SK-N-SH (cell line): ENCODE results near the gene FRAS1. TPM values are rescaled to one million over a fixed set of nuclear protein-coding genes. Genes with fewer than 3 reads are reported as not detected.

ENCODE experiments used
- CTCF ChIA-PET: fragments of 300-600, 350-600 bp; formaldehyde crosslinking; extraction: SDS; loops from one replicate; lab custom pipeline; 2021; lab: Yijun Ruan, JAX
- POLR2A ChIA-PET: fragments of 350-600 bp; sonication (Branson Sonifier 250); formaldehyde crosslinking; extraction: SDS; loops from one replicate; lab custom pipeline; 2020; ENCODE audit warnings: antibody characterized with exemption, inconsistent platforms; lab: Yijun Ruan, JAX
- DNase-seq: peaks from one replicate; pipeline ENCODE4 v3.0.0; 2012
- H2AFZ ChIP-seq: fragments of 200-600 bp; sonication (generic); 2 replicates; pipeline ENCODE4 v1.8.1; 2016; ENCODE audit warnings: antibody characterized with exemption, mild to moderate bottlenecking, low read depth
- H3F3A ChIP-seq: fragments of 200-600 bp; sonication (generic); replicated peaks from 2 replicates; pipeline ENCODE3; 2016; ENCODE audit warnings: antibody characterized with exemption, mild to moderate bottlenecking; ENCODE audit not compliant: insufficient read depth
- H3K27ac ChIP-seq, 2 experiments: fragments of 200-500 bp in 1 of 2; fragments of 200-600 bp in 1 of 2; sonication (Bioruptor generic) in 1 of 2; sonication (generic), shearing (Covaris generic) in 1 of 2; 2 replicates each; pipeline versions ENCODE4 v1.5.1 to v1.6.1; 2014 to 2016; ENCODE audit warnings: low read depth in 2 of 2, inconsistent platforms in 1 of 2, low read length in 1 of 2, mild to moderate bottlenecking in 1 of 2, mixed read lengths in 1 of 2
- H3K27me3 ChIP-seq: fragments of 200-600 bp; sonication (generic), shearing (Covaris generic); 2 replicates; pipeline ENCODE4 v1.6.1; 2016; ENCODE audit warnings: mixed run types; ENCODE audit not compliant: insufficient read depth
- H3K36me3 ChIP-seq, 2 experiments: fragments of 200-500 bp in 1 of 2; fragments of 200-600 bp in 1 of 2; sonication (Bioruptor generic) in 1 of 2; sonication (generic) in 1 of 2; replicated peaks in 1 of 2; 2 replicates each; pipeline versions ENCODE3 to v1.5.1; 2014 to 2016; ENCODE audit warnings: low read length in 1 of 2, mild to moderate bottlenecking in 1 of 2; ENCODE audit not compliant: insufficient read depth in 2 of 2, control insufficient read depth in 1 of 2
- H3K4me1 ChIP-seq, 2 experiments: fragments of 200-500 bp in 1 of 2; fragments of 200-600 bp in 1 of 2; sonication (Bioruptor generic) in 1 of 2; sonication (generic), shearing (Covaris generic) in 1 of 2; 2 replicates each; pipeline versions ENCODE4 v1.5.1 to v1.6.1; 2014 to 2016; ENCODE audit warnings: low read depth in 1 of 2, low read length in 1 of 2, mixed run types in 1 of 2; ENCODE audit not compliant: insufficient read depth in 2 of 2, control insufficient read depth in 1 of 2
- H3K4me2 ChIP-seq: fragments of 200-600 bp; sonication (generic), shearing (Covaris generic); 2 replicates; pipeline ENCODE4 v1.6.1; 2017; ENCODE audit warnings: mixed run types
- H3K4me3 ChIP-seq, 2 experiments: fragments of 200-500 bp in 1 of 2; fragments of 200-600 bp in 1 of 2; sonication (Bioruptor generic) in 1 of 2; sonication (generic), shearing (Covaris generic) in 1 of 2; 2 replicates each; pipeline versions ENCODE4 v1.5.1 to v1.8.1; 2014 to 2016; ENCODE audit warnings: low read depth in 2 of 2, inconsistent platforms in 1 of 2, low read length in 1 of 2, mild to moderate bottlenecking in 1 of 2, mixed read lengths in 1 of 2, moderate library complexity in 1 of 2
- H3K79me2 ChIP-seq: fragments of 200-600 bp; sonication (generic); 2 replicates; pipeline ENCODE4 v1.8.1; 2017; ENCODE audit warnings: mild to moderate bottlenecking; ENCODE audit not compliant: insufficient read depth
- H3K9ac ChIP-seq: fragments of 200-600 bp; sonication (generic); 2 replicates; pipeline ENCODE4 v1.6.1; 2017; ENCODE audit warnings: mixed run types
- H3K9me2 ChIP-seq: fragments of 200-600 bp; sonication (generic); 2 replicates; pipeline ENCODE4 v1.6.1; 2017; ENCODE audit warnings: mixed run types
- H3K9me3 ChIP-seq: fragments of 200-600 bp; sonication (generic); 2 replicates; pipeline ENCODE4 v1.6.1; 2017; ENCODE audit warnings: mixed run types, mild to moderate bottlenecking, moderate library complexity
- H4K20me1 ChIP-seq: fragments of 200-600 bp; sonication (generic); 2 replicates; pipeline ENCODE4 v1.6.1; 2017; ENCODE audit warnings: mild to moderate bottlenecking, mixed run types; ENCODE audit not compliant: insufficient read depth
- CHD2 ChIP-seq: fragments of 150-350 bp; IDR thresholded peaks from 2 replicates; pipeline ENCODE4 v1.6.1; 2018; ENCODE audit warnings: low read length; ENCODE audit not compliant: partially characterized antibody
- CTCF ChIP-seq: fragments of 200-600 bp; sonication (generic); IDR thresholded peaks from 2 replicates; pipeline ENCODE4 v1.6.1; 2017; ENCODE audit warnings: antibody characterized with exemption, mild to moderate bottlenecking, moderate library complexity
- FOXM1 ChIP-seq: IDR thresholded peaks from 2 replicates; pipeline ENCODE4 v1.4.0; 2012; ENCODE audit warnings: low read depth, mild to moderate bottlenecking
- GATA2 ChIP-seq: sonication (generic); formaldehyde crosslinking; IDR thresholded peaks from 2 replicates; pipeline ENCODE4 v1.5.0; 2020; ENCODE audit warnings: mild to moderate bottlenecking, missing genetic modification reagents
- IRF3 ChIP-seq: fragments of 150-350 bp; IDR thresholded peaks from 2 replicates; pipeline ENCODE4 v1.6.1; 2016; ENCODE audit warnings: mild to moderate bottlenecking, low read depth, low read length
- MXI1 ChIP-seq: IDR thresholded peaks from 2 replicates; pipeline ENCODE4 v1.6.1; 2012; ENCODE audit warnings: mild to moderate bottlenecking, low read depth, low read length, improper control_type of control experiment
- POLR2AphosphoS5 ChIP-seq: IDR thresholded peaks from 2 replicates; pipeline ENCODE4 v1.6.1; 2012; ENCODE audit warnings: low read depth, low read length
- SIN3A ChIP-seq: IDR thresholded peaks from 2 replicates; pipeline ENCODE4 v1.6.1; 2012; ENCODE audit warnings: low read depth, mild to moderate bottlenecking, low read length, moderate library complexity, borderline replicate concordance
- TAF1 ChIP-seq: IDR thresholded peaks from 2 replicates; pipeline ENCODE4 v1.6.1; 2012; ENCODE audit warnings: low read depth, mild to moderate bottlenecking, low read length, moderate library complexity, borderline replicate concordance
- TCF12 ChIP-seq: IDR thresholded peaks from 2 replicates; pipeline ENCODE4 v1.4.0; 2012
- USF1 ChIP-seq: IDR thresholded peaks from 2 replicates; pipeline ENCODE4 v1.4.0; 2012; ENCODE audit warnings: low read depth, borderline replicate concordance
- USF2 ChIP-seq: fragments of 150-350 bp; IDR thresholded peaks from 2 replicates; pipeline ENCODE4 v1.6.1; 2017; ENCODE audit warnings: antibody characterized with exemption, low read length, low read depth, borderline replicate concordance
- ZBTB33 ChIP-seq: IDR thresholded peaks from 2 replicates; pipeline ENCODE4 v1.4.0; 2012; ENCODE audit warnings: low read depth, borderline replicate concordance
- WGBS: methylation state at CpG from one replicate; pipeline ENCODE4 v1.1.6; 2017; ENCODE audit warnings: low lambda C conversion rate; 5-methylcytosine and 5-hydroxymethylcytosine counted together
- polyA plus RNA-seq, 3 experiments: library from polyadenylated mRNA; depleted of rRNA; stranded (reverse); fragments of >200 nt; gene quantifications; 2 replicates each; pipeline ENCODE4 v1.2.3, GENCODE V29; 2012

The FRAS1 gene
- polyA plus RNA-seq, 1 of the 3 experiments (the other 2 are of a cell fraction) = 8.3 TPM

- TF ChIP-seq CTCF (no peak), IRF3 (no peak)
Measured at GRCh38 chr4:78057600-78058550, 752 bp downstream of the FRAS1 start (continued).

GRCh38 chr4:78058591-78059523 is 1.7 kb downstream of the FRAS1 start:
- CTCF ChIA-PET = interaction anchor here (0.6 to 3.5 kb wide), 76 partner anchors 10 to 1171 kb away, joined by 3 to 77 read pairs (median 4); partner anchors contain the start of gene ANXA3
- POLR2A ChIA-PET = interaction anchor here (1.0 to 1.1 kb wide), 2 partner anchors 39 to 196 kb away, joined by 3 read pairs; partner anchors contain the start of gene MRPL1
- Histone ChIP-seq H3K9ac (peak overlapping the region; percentile 77), H2AFZ (peak overlapping the region; percentile 86), H3K79me2 (peaks cover 32% of the 10 kb centered on the region), H3K27ac (peak overlapping the region; percentile 57 to 60), H3K27me3 (no peaks in the 10 kb centered on the region), H3K4me2 (peak overlapping the region; percentile 96), H3K4me3 (peak overlapping the region; percentile 67 to 91), H4K20me1 (no peaks in the 10 kb centered on the region), H3K4me1 (peaks cover 0 to 8% of the 10 kb centered on the region in 2 experiments; a peak in 1 of 4 replicates), H3K9me3 (no peaks in the 10 kb centered on the region), H3F3A (peaks cover 13% of the 10 kb centered on the region), H3K36me3 (no peaks in the 10 kb centered on the region), H3K9me2 (no peaks in the 10 kb centered on the region)
- WGBS = 3% methylated on average over 35 of the region's 54 CpGs
- peak; percentile 72 for DNase-seq
- TF ChIP-seq TAF1 (peak; percentile 28; the same call in 1 of the 2 replicates), GATA2 (CRISPR knock-in tag) (no peak), TCF12 (no peak), POLR2AphosphoS5 (0 out of 2 replicates have a peak, but pooled peaks have one; percentile 28), USF1 (no peak), MXI1 (no peak; the same call in 1 of the 2 replicates), ZBTB33 (no peak), USF2 (no peak), CHD2 (no peak), FOXM1 (no peak; the same call in 1 of the 2 replicates), IRF3 (no peak), SIN3A (0 out of 2 replicates have a peak, but pooled peaks have one; percentile 29), CTCF (no peak)
